ENCODE results near the gene DOCK9.

The DOCK9 gene

DNA sequence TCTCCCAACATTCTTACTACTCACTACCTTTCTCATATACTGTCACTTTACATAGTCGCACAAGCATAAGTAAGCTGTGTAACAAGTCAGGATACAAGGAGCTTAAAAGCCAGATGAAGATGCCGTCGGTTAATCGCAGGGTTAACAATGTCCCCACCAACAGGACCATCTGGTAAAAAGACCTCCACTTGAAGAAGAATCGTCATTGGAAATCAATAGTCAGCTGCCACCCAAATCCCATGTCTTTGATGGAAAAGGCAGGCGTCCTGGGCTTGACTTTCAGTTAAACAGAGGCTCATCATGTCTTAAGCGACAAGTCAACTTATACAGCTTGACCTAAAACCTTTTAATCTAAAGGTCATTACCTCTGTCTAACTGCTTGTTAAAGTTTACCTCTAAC, 27.2 kb downstream of the DOCK9 start:
- DNase-seq (ENCODE audit: low read depth in 2 of 2, low spot score in 1 of 2): no peak

GRCh38 chr13:98947925-98948324, 29.9 kb downstream of the DOCK9 start:
- no peak for DNase-seq (ENCODE audit: low read depth in 2 of 2, low spot score in 1 of 2)

DNA sequence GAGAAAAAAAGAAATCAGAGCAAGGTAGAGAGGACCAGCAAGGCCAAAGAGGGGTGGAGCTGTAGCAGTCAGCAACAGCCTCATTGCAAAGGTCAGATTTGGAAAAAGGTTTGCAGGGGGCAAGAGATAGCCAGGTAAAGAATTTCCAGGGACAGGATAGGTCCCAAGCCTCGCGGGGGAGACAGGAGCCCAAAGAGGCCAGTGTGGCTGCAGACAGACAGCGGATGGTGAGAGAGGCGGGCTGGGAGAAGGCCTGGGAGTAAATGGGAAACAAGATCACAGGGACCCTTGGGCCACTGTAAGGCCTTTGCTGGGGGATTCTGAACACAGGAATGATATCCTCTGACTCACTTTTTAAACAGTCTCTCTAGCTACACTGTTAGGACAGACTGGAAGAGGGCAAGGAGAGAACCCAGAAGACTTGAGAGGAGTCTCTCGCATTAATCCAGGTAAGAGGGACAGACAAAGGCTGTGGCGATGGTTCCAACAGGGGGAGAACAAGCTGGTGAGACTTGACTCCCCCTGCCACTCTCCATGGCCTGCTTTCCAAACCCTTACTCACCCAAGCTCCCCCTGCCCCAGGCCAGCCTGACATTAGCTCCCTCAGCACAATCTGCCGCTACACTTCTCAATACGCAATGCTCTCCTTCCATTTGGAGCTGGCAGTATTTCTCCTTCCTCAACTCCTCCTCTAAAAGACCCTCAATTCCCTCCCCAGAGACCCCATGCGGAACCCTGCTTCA, 31.8 kb downstream of the DOCK9 start:
- DNase-seq (ENCODE audit: low read depth in 2 of 2, low spot score in 1 of 2): no peak

GRCh38 chr13:98944336-98944735, 33.5 kb downstream of the DOCK9 start:
- DNase-seq (ENCODE audit: low read depth in 2 of 2, low spot score in 1 of 2): no peak

DNA sequence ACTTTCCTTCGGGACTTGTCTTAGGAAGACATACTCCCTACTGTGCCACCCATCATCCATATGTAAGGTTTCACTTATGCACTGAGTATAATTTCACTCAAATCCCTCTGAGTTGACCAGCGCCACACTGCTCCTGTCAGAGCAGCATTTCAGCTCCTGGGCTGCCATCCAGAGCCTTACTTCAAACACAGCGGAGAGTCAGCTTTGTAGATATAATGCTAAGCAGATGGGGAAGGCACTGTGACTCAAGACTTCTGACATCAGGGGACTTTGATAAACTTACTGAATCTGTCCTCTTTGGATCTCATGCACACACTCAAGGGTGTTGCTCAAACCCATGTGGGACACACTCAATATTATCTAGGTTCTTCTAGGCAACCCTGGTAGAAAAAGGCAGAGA, 34.9 kb downstream of the DOCK9 start:
- DNase-seq (ENCODE audit: low read depth in 2 of 2, low spot score in 1 of 2): no peak

DNA sequence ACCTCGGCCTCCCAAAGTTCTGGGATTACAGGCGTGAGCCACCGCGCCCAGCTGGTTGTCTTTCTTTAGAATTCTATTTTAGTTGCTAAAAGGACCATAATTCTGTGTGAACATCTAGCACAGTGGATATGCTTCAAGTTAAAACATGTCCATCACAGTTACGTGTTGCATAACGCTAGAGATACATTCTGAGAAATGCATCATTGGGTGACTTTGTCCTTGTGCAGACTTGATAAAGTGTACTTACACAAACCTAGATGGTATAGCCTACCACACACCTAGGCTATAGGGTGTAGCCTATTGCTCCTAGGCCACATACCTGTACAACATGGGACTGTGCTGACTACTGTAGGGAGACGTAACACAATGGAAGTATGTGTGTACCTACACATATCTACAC, 35.4 kb downstream of the DOCK9 start:
- DNase-seq (ENCODE audit: low read depth in 2 of 2, low spot score in 1 of 2): no peak

GRCh38 chr13:98941536-98941935, 36.3 kb downstream of the DOCK9 start:
- no peak for DNase-seq (ENCODE audit: low read depth in 2 of 2, low spot score in 1 of 2)

- DNase-seq (ENCODE audit: low read depth in 2 of 2, low spot score in 1 of 2): no peak
Measured at GRCh38 chr13:98941126-98941525, 36.7 kb downstream of the DOCK9 start.

DNA sequence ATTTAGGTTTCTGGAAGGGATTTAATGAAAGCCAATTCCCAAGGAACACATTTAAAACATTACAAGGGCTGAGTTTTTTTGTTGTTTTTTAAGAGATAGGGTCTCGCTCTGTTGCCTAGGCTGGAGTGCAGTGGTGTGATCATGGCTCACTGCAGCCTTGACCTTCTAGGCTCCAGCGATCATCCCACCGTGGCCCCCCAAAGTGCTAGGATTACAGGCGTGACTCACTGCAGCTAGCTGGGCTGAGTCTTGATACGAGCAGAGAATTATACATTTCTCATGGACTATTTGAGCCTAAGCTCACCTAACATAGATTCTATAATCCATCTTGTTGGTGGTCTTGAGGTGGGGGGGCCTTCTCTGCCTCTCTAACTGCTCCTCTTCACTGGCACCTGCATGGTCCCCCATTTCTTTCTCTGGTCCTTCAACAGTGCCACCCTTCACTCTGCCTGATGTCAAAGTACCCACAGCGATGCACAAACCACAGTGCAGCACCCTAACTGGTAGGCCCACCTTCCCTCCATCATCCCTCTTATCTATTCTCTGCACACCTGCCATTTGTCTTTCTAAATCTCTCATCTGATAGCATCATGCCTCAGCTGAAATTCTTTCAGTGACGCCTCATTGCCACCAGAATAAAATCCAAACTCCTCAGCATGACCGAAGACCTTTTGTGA, 37.4 kb downstream of the DOCK9 start:
- no peak for DNase-seq (ENCODE audit: low read depth in 2 of 2, low spot score in 1 of 2)

DNA sequence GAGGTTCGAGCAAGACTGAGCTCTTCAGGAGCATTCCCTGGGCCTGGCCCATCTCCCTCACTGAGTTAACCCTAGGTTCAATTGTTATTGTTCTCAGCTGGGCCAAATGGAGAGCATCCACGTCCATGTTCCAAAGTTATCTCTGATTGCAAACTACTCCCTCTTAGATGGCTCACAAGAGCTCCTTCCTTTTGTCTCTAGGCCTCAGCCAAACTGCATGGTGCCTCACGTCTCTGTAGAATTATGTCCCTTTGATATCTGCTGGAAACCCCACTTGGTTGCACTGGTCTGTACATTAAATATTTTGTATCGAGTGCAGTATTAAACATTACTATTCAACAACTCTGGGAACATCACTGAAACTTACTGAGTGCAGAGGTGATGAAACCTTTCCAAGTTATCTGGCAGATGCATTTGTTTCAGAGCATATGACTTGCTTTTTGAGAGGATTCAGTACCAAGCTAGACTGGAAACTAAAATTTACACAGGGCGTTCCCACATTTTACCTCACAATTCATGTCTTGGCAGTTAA, 38.1 kb downstream of the DOCK9 start:
- DNase-seq (ENCODE audit: low read depth in 2 of 2, low spot score in 1 of 2): no peak

- no peak for DNase-seq (ENCODE audit: low read depth in 2 of 2, low spot score in 1 of 2)
Measured at GRCh38 chr13:98938801-98939200, 39.1 kb downstream of the DOCK9 start.

DNA sequence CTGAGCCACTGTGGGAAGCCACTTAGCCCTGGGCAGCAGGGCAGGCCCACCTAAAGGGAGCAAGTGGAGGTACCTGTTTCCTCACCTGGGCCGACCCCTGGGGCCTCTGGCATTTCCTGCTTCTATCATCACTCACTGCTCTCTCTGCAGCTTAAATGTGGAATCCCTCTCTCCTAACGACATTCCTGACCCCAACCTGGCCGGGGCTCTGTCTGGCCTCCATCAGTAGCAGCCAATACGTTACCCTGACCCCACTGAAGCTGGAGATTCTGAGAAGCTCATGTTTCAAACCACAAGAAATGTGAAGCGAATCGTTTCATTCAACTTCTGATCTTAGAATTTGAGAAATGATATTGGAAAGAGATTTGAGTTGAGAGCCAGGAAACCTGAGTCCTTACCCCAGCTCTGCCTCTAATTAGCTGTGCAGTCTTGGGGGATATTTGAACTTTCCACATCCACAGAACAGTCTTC, 39.9 kb downstream of the DOCK9 start:
- DNase-seq (ENCODE audit: low read depth in 2 of 2, low spot score in 1 of 2): no peak

DNA sequence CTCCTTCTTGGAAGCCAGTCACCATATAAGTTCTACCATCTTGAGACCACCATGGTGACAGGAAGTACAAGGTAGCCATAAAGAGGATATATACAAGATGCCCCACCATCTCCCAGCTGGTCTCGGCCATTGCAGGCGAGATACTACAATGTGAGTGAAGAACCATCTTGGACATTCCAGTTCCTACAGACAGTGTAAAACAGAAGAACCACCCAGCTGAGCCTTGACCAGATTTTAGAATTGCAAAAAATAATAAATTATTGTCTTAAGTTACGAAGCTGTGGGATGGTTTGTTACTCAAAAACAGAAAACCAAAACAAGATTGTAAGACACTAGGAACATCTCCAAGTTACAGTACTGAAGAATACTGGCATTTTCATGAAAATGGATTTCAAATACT, 43.6 kb downstream of the DOCK9 start:
- DNase-seq (ENCODE audit: low read depth in 2 of 2, low spot score in 1 of 2): no peak

DNA sequence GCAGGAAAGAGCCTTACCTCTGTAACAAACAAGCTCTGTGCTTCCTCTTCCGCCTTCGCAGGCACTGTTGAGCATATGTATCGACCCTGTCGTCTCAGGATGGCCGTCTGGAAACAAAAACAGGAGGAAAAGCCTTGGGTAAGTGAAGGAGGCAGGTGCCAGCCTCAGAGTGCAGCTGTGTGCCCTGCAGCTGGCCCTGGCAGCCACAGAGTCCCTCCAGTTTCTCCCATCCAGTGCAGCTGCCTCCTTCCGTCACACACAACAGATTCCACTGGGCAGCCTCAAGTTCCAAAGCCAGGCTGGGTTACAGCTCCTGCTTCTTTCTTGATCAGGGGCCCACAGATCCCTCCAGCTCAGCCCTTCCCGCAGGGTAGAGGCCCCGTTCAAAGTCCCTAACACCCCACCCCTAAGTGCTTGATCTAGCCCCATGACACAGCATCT, 47.7 kb downstream of the DOCK9 start:
- no peak for DNase-seq (ENCODE audit: low read depth in 2 of 2, low spot score in 1 of 2)

GRCh38 chr13:98927951-98928927, 49.6 kb downstream of the DOCK9 start:
- no peak for DNase-seq (ENCODE audit: low read depth in 2 of 2, low spot score in 1 of 2)

DNA sequence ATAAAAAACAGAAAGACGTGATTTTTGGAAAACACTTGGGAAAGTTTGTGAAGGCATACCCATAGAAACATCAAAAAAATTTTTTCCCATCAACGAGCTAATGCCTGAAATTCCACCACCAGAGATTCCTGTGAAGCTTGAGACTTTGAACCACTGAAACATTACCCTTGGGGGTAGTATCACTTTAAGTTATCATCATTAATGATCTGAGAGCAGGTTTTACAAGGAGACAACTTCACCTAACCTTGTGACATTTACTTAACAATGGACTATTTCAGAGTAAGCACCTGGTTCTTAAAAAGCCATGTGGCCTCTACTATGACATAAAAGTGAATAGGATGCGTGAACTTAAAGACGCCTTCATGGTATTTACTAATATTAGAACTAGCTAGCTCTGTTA, 51.9 kb downstream of the DOCK9 start:
- no peak for DNase-seq (ENCODE audit: low read depth in 2 of 2, low spot score in 1 of 2)

DNA sequence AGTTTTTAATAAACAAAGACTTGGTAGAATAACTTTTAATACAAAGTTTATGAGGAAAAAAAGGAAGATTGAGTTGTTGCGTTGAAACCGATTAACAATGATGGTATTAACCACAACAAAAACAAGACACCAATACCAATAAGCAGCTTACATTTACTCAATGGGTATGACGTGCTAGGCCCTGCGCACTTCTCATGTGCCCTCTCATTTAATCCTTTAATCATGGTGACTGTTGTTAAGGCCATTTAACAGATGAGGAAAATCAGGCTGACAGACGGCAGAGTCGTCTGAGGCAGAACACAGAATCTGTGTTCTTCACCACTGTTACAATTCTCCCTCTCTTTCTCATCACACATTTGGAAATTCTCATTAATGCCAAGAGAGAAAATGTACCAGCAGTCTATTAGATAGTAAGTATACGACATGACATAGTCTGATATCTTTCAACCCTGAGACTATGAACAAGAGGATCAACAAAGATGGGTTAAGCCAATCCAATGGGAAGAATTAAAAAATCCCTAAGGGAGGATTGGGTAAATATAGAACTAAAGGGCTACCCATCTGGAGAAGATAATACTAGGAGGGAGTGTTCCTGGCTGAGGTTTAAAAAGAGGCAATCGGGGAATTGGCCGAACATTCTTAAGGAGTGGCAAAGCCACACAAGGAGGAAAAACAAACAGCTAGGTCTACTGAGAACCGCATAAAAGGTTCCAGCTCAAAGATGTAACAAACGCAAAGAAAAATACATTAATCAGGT, 54.0 kb downstream of the DOCK9 start:
- DNase-seq (ENCODE audit: low read depth in 2 of 2, low spot score in 1 of 2): no peak

- DNase-seq (ENCODE audit: low read depth in 2 of 2, low spot score in 1 of 2): no peak
Measured at GRCh38 chr13:98922306-98922705, 55.6 kb downstream of the DOCK9 start.

DNA sequence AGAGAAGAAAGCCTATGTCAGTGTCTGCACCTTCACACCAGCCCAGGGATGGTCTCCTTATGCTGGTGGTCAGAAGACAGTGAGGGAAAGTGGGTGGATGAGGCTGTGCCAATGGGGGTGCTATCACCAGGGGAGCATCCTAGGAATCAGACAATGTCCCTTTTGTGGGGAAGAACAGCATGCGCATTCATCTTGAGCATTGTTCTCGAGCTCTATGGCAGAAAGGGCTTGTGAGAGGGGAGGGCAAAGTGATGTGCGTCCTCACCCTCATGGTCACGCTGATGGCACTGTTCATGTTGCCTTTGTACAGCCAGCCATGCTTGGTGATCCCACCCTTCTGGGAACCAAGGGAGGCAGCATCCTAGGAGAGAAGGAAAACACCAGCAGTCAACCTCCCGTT, 56.1 kb downstream of the DOCK9 start:
- DNase-seq (ENCODE audit: low read depth in 2 of 2, low spot score in 1 of 2): no peak

DNA sequence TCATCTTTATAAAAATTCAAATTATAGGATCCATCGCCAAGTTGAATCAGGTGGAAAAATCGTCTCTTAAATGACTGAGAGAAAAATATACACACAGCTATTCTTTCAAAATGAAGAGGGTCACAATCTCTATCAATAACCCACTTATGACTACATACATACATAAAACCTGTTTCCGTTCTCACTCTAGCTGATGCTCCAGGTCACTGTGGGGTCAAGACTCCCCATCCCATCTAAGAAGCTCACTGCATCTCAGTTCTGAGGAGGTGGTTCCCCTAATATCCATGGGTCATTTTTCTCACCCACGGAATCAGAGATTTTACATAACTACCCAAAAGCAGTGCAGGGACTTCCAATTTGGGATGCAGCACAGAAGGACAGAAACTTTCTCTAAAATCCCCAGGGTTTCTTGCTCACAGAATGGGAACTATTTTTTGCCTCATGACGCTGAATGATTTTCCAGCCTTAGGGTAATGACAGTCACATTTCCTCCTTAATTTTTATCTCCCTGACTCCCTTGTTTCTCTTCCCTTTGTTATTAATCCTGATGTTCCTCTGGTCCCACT, 56.8 kb downstream of the DOCK9 start:
- no peak for DNase-seq (ENCODE audit: low read depth in 2 of 2, low spot score in 1 of 2)
